HEK293T (cell line): ENCODE measurements around the gene HCCS.
"Not testable (repeated sequence)": the region's sequence is repeated elsewhere in the genome, so short reads cannot be mapped to it uniquely, and the experiment has no call there.

Source experiments
- CTCF ChIA-PET: fragments of 350-600 bp; formaldehyde crosslinking; extraction: SDS; loops from one replicate; lab custom pipeline; 2021; ENCODE audit warnings: antibody characterized with exemption, inconsistent platforms; lab: Yijun Ruan, JAX
- POLR2A ChIA-PET: fragments of 350-600 bp; formaldehyde crosslinking; extraction: SDS; loops from one replicate; lab custom pipeline; 2020; ENCODE audit warnings: antibody characterized with exemption, inconsistent platforms; lab: Yijun Ruan, JAX
- DNase-seq: peaks from one replicate; pipeline ENCODE4 v3.0.0; 2012; ENCODE audit warnings: mixed read lengths; ENCODE audit errors: extremely low spot score
- ARNT ChIP-seq: fragments of 450-650 bp; IDR thresholded peaks from 2 replicates; pipeline ENCODE4 v1.6.1; 2017; ENCODE audit warnings: mild to moderate bottlenecking
- BHLHE40 ChIP-seq: fragments of 450-650 bp; IDR thresholded peaks from 2 replicates; pipeline ENCODE4 v1.6.1; 2016; ENCODE audit warnings: mild to moderate bottlenecking, moderate library complexity, borderline replicate concordance
- CTBP1 ChIP-seq: fragments of 450-650 bp; IDR thresholded peaks from 2 replicates; pipeline ENCODE4 v1.6.1; 2016; ENCODE audit warnings: borderline replicate concordance
- ELF4 ChIP-seq: fragments of 450-650 bp; IDR thresholded peaks from 2 replicates; pipeline ENCODE4 v1.6.1; 2017; ENCODE audit warnings: antibody characterized with exemption
- FOXA1 ChIP-seq: fragments of 450-650 bp; IDR thresholded peaks from 2 replicates; pipeline ENCODE4 v1.6.1; 2016; ENCODE audit warnings: mild to moderate bottlenecking
- FOXK2 ChIP-seq: fragments of 450-650 bp; IDR thresholded peaks from 2 replicates; pipeline ENCODE4 v1.6.1; 2016; ENCODE audit warnings: mild to moderate bottlenecking
- FOXM1 ChIP-seq: fragments of 450-650 bp; IDR thresholded peaks from 2 replicates; pipeline ENCODE4 v1.6.1; 2017; ENCODE audit warnings: mild to moderate bottlenecking, borderline replicate concordance
- HDGF ChIP-seq: fragments of 450-650 bp; IDR thresholded peaks from 2 replicates; pipeline ENCODE4 v1.6.1; 2017; ENCODE audit warnings: antibody characterized with exemption, borderline replicate concordance
- L3MBTL2 ChIP-seq: fragments of 450-650 bp; conservative IDR thresholded peaks from 2 replicates; pipeline ENCODE4 v1.6.1; 2016; ENCODE audit warnings: mild to moderate bottlenecking
- LEF1 ChIP-seq: fragments of 450-650 bp; IDR thresholded peaks from 2 replicates; pipeline ENCODE4 v1.6.1; 2017; ENCODE audit warnings: mild to moderate bottlenecking, borderline replicate concordance
- NFRKB ChIP-seq: fragments of 450-650 bp; IDR thresholded peaks from 2 replicates; pipeline ENCODE4 v1.6.1; 2016; ENCODE audit warnings: mild to moderate bottlenecking, moderate library complexity
- PKNOX1 ChIP-seq: fragments of 450-650 bp; IDR thresholded peaks from 2 replicates; pipeline ENCODE4 v1.6.1; 2016
- SP1 ChIP-seq: fragments of 450-650 bp; IDR thresholded peaks from 2 replicates; pipeline ENCODE4 v1.6.1; 2017
- SUZ12 ChIP-seq: fragments of 450-650 bp; IDR thresholded peaks from 2 replicates; pipeline ENCODE4 v1.6.1; 2016; ENCODE audit warnings: mild to moderate bottlenecking
- TARDBP ChIP-seq: fragments of 450-650 bp; IDR thresholded peaks from 2 replicates; pipeline ENCODE4 v1.6.1; 2016
- ZNF384 ChIP-seq: fragments of 450-650 bp; IDR thresholded peaks from 2 replicates; pipeline ENCODE4 v1.6.1; 2016

HCCS gene

GRCh38 chrX:11117745-11118144 is 6.6 kb downstream of the HCCS start:
- TF ChIP-seq BHLHE40 (no peak), TARDBP (no peak), PKNOX1 (no peak), FOXM1 (no peak), NFRKB (no peak), ARNT (no peak), SP1 (no peak)
- no peak for DNase-seq
- ChIA-PET CTCF (no interaction called here), POLR2A (no interaction called here)

- CTCF ChIA-PET, result interaction anchor here (0.9 kb wide), 1 partner anchor 17 kb away, joined by 3 read pairs; no protein-coding TSS in a partner anchor
- no peak for DNase-seq
- no peak for TF ChIP-seq LEF1
- no peak for TF ChIP-seq NFRKB
- no peak for TF ChIP-seq BHLHE40
- TF ChIP-seq FOXM1, result no peak
- no peak for TF ChIP-seq FOXK2
- no peak for TF ChIP-seq PKNOX1
- TF ChIP-seq FOXA1, result no peak
- no peak for TF ChIP-seq ARNT
- no peak for TF ChIP-seq HDGF
- no peak for TF ChIP-seq L3MBTL2
- no peak for TF ChIP-seq TARDBP
- no peak for TF ChIP-seq ZNF384
- POLR2A ChIA-PET, result no interaction called here
These were observed 8.3 kb downstream of the HCCS start for GRCh38 chrX:11119313-11119943.

GRCh38 chrX:11123087-11123486 is 12.0 kb downstream of the HCCS start:
- CTCF ChIA-PET, POLR2A ChIA-PET: not testable (repeated sequence)

GRCh38 chrX:11124112-11124511 is 13.0 kb downstream of the HCCS start:
- no peak for TF ChIP-seq TARDBP
- no peak for TF ChIP-seq BHLHE40
- TF ChIP-seq LEF1, result no peak
- no peak for TF ChIP-seq ELF4
- no peak for TF ChIP-seq FOXK2
- no peak for TF ChIP-seq ARNT
- TF ChIP-seq CTBP1, result no peak
- TF ChIP-seq SUZ12, result no peak
- no peak for TF ChIP-seq ZNF384
- no peak for TF ChIP-seq FOXM1
- no peak for TF ChIP-seq L3MBTL2
- no peak for TF ChIP-seq PKNOX1
- TF ChIP-seq HDGF, result no peak
- TF ChIP-seq FOXA1, result no peak
- no peak for TF ChIP-seq SP1
- no peak for TF ChIP-seq NFRKB
- POLR2A ChIA-PET, result interaction anchor here (1.1 kb wide), 1 partner anchor 13 kb away, joined by 3 read pairs; the partner anchor contains the start of gene HCCS
- no peak for DNase-seq
- CTCF ChIA-PET, result no interaction called here

More at GRCh38 chrX:11123087-11123486, 12.0 kb downstream of the HCCS start:
- not testable (repeated sequence) for DNase-seq

- TF ChIP-seq FOXK2 (no peak), FOXM1 (no peak), L3MBTL2 (no peak), HDGF (no peak), SUZ12 (no peak), ELF4 (no peak), PKNOX1 (no peak), SP1 (no peak), ARNT (no peak), ZNF384 (no peak), BHLHE40 (no peak), LEF1 (no peak)
- no peak for DNase-seq
- POLR2A ChIA-PET, result interaction anchor here (1.1 kb wide), 1 partner anchor 14 kb away, joined by 3 read pairs; the partner anchor contains the start of gene HCCS
- CTCF ChIA-PET, result no interaction called here
These were observed 13.9 kb downstream of the HCCS start for GRCh38 chrX:11125060-11125459.

- TF ChIP-seq FOXK2 (no peak), L3MBTL2 (no peak), FOXA1 (no peak), SP1 (no peak), SUZ12 (no peak), CTBP1 (no peak), LEF1 (no peak)
- ChIA-PET POLR2A (no interaction called here), CTCF (no interaction called here)
- no peak for DNase-seq
These were observed 18.5 kb downstream of the HCCS start for GRCh38 chrX:11129534-11130105.
